RWPE1 (cell line): ENCODE measurements around the gene UNC5A.

ENCODE experiments used
- CTCF ChIA-PET: fragments of 350-600 bp; sonication (Branson Sonifier 250); formaldehyde crosslinking; extraction: SDS; loops from one replicate; lab custom pipeline; 2021; lab: Yijun Ruan, JAX
- POLR2A ChIA-PET: fragments of 400-600 bp; formaldehyde crosslinking; extraction: SDS; loops from one replicate; lab custom pipeline; 2020; ENCODE audit warnings: antibody characterized with exemption; ENCODE audit not compliant: low non-redundant PET; lab: Yijun Ruan, JAX
- DNase-seq: peaks from one replicate; pipeline ENCODE4 v3.0.0; 2012; ENCODE audit warnings: low spot score
- H3K27ac ChIP-seq: fragments of 450-650 bp; 2 replicates; pipeline ENCODE4 v1.5.1; 2017
- TF ChIP-seq, protein P1 (sequence below): fragments of 450-650 bp; conservative IDR thresholded peaks from 2 replicates; pipeline ENCODE4 v1.5.1; 2017; ENCODE audit warnings: low read depth, mild to moderate bottlenecking

The UNC5A gene

DNA sequence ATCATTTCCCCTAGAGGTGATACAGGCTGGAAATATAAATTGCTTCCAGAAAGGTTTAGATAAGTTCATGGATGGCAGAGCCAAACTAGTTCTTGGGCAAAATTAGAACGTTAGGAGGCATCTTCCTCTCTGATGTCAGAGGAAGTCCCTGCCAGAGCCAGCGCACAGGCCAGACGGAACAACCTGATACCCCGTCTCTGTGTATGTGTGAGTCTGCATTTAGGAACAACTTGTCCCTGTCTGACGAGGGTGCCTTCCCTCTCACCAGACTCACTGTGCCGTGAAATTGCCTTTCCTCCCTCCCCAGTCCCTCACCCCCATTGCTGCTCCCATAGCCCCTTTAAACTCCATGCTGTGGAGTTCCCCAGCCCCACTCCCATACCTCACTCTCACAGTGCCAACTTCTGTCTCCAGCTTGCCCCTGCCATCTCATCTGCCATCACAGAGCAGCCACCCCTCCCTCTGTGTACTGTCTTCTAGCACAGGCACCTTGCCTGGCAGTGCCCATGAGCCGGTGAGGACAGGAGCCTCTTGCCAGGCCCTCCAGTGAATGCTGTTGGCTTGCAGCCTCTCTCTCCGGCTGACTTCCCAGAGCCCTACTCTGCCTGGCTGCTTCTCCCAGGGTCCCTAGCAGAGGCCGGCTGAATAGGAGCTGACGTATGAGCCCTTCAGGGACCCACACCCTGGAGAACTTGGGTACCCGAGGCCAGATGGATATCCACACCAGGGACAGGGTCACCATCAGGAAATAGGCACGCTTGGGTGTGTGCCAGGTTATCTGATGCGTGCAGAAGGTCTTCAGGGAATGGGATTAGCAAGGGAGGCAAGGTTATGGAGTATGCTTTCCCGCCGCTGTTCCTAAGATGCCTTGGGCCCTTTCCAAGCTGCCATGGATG, 26.7 kb downstream of the UNC5A start:
- CTCF ChIA-PET: interaction anchor here (0.6 to 1.5 kb wide), 2 partner anchors 47 to 177 kb away, joined by 3 to 4 read pairs; no protein-coding TSS in a partner anchor
- TF ChIP-seq, protein P1, sequence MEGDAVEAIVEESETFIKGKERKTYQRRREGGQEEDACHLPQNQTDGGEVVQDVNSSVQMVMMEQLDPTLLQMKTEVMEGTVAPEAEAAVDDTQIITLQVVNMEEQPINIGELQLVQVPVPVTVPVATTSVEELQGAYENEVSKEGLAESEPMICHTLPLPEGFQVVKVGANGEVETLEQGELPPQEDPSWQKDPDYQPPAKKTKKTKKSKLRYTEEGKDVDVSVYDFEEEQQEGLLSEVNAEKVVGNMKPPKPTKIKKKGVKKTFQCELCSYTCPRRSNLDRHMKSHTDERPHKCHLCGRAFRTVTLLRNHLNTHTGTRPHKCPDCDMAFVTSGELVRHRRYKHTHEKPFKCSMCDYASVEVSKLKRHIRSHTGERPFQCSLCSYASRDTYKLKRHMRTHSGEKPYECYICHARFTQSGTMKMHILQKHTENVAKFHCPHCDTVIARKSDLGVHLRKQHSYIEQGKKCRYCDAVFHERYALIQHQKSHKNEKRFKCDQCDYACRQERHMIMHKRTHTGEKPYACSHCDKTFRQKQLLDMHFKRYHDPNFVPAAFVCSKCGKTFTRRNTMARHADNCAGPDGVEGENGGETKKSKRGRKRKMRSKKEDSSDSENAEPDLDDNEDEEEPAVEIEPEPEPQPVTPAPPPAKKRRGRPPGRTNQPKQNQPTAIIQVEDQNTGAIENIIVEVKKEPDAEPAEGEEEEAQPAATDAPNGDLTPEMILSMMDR: no peak
- POLR2A ChIA-PET: interaction anchor here (0.7 kb wide), 1 partner anchor 114 kb away, joined by 3 read pairs; no protein-coding TSS in a partner anchor
- DNase-seq: no peak
- no peak overlapping the region for H3K27ac ChIP-seq

DNA sequence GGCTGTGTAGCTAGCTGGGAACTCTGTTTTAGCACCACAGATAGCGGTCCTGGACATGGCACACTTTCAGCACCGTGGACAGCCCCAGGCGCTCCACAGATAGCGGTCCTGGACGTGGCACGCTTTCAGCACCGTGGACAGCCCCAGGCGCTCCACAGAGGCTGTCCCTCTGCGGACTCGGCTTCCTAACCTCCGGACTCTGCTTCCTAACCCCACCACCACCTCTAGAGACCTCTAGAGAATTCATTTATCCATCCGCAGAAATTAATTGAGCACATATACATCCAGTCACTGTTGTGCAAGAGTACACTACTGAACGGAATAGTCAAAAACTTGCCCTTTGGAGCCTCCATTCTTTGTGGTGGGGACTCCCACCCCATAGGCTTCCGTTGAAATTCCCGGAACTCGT, 27.4 kb downstream of the UNC5A start:
- ChIA-PET CTCF (interaction anchor here (0.6 to 1.5 kb wide), 2 partner anchors 133 to 177 kb away, joined by 3 read pairs; no protein-coding TSS in a partner anchor), POLR2A (interaction anchor here (0.7 kb wide), 1 partner anchor 115 kb away, joined by 3 read pairs; no protein-coding TSS in a partner anchor)
- peak; percentile 82 for DNase-seq
- no peak overlapping the region for H3K27ac ChIP-seq
- TF ChIP-seq, protein P1: no peak

DNA sequence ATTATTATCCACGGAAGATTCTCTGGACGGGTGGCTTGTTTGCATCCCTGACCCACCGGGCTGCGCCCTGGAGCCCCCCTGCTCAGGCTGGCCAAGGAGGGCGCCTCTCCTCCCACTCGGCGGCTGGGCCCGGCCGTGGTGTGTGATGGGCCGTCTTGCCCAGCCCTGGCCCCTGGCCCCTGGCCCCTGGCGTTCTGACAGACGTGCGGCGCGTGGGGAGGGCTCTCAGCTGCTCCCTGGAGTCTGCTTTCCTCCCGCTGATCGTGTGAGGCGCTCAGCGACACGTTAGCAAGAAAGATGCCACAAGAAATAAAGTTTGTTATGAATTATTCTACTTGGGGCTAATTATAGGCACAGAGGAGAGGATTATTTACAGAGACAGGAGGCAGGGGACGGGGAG, 33.3 kb downstream of the UNC5A start:
- TF ChIP-seq, protein P1: no peak
- peak overlapping the region; percentile 54; the same call in 1 of the 2 replicates for H3K27ac ChIP-seq
- POLR2A ChIA-PET: no interaction called here
- CTCF ChIA-PET: no interaction called here
- no peak for DNase-seq

DNA sequence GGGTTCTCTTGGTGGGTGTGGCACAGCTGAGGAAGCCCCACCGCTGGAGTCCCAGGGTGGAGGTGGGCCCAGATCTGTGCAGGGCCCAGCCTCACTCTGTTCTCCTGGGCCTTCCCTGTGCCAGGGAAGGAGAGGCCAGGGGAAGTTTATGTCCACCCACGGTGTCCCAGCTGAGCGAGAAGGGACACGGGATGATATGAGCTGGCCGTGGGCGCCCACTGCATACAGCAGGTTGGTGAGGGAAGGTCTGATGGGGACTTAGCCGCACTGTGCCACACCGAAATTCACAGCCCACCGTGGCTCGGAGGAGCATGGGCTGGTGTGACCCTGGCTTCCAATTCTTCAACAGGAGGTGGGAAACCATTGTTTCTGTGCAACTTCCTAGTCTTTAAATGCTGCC, 33.9 kb downstream of the UNC5A start:
- no peak for DNase-seq
- CTCF ChIA-PET: interaction anchor here (2.0 kb wide), 1 partner anchor 184 kb away, joined by 5 read pairs; no protein-coding TSS in a partner anchor
- POLR2A ChIA-PET: no interaction called here
- TF ChIP-seq, protein P1: no peak
- peak overlapping the region; percentile 54 for H3K27ac ChIP-seq

DNA sequence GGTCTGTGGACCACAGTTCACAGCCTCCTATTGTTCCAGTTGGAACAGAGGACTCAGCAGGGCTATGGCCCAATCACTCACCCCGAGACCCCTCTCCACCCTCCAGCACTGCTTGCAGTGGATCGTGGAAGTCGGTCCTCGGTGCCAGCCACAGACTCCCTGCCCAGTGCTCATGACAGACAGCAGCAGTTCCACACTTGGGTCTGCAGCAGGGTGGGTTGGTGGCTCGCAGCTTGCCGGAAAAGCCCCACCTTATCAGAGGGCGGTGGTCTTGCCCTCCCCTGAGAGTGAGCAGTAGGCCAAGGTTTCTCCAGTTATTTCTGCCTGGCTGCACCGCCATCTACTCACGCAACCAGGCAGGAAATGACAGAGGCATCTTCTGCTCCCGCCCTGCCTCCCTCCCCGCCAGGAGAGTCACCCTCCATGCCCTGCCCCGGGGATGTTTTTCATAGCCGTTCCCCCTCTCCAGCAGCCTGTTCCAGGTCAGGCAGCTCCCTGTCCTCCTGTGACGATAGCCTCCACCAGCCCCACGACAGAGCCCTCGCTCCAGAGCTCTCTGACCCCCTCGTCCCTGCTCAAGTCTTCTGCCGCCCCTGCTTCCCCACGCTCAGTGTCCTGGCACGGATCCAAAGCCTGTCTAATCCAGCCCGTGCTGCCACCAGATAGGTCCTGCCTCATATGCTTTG, 34.5 kb downstream of the UNC5A start:
- peak; percentile 85 for DNase-seq
- ChIA-PET CTCF (interaction anchor here (0.6 to 2.0 kb wide), 3 partner anchors 26 to 184 kb away, joined by 3 to 5 read pairs (median 4); no protein-coding TSS in a partner anchor), POLR2A (no interaction called here)
- TF ChIP-seq, protein P1: no peak
- H3K27ac ChIP-seq: peak overlapping the region; percentile 54

DNA sequence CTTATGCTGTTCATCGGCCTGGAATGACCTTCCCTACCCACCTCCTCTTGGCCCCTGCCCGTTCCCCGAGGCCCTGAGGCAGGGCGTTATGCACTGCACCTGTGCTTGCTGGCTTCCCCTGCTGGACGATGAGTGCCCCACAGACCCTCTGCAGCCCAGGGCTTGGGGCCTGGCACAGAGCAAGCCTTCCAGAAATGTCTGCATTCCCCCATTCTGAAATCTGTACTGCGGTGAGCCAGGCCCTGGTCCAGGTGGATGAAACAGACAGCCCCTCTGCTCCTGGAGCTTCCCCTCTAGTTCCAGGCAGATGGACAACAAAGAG, 35.0 kb downstream of the UNC5A start:
- H3K27ac ChIP-seq: peak overlapping the region; percentile 54
- ChIA-PET CTCF (interaction anchor here (0.6 to 2.0 kb wide), 4 partner anchors 21 to 185 kb away, joined by 3 to 5 read pairs (median 4); no protein-coding TSS in a partner anchor), POLR2A (no interaction called here)
- TF ChIP-seq, protein P1: no peak
- no peak for DNase-seq
